NT2/D1 (cell line): Measurements from ENCODE around the gene PHACTR1.
"Not testable (repeated sequence)": the region's sequence is repeated elsewhere in the genome, so short reads cannot be mapped to it uniquely, and the experiment has no call there.

Experiments used
- DNase-seq: peaks from one replicate; pipeline ENCODE4 v3.0.0-alpha.2; 2011; ENCODE audit warnings: low read depth, low spot score
- H3K27me3 ChIP-seq: 2 replicates; pipeline ENCODE4 v1.6.0; 2011; ENCODE audit warnings: mild to moderate bottlenecking; ENCODE audit not compliant: insufficient read length, insufficient read depth
- H3K36me3 ChIP-seq: 2 replicates; pipeline ENCODE4 v1.6.1; 2011; ENCODE audit warnings: mild to moderate bottlenecking, low read length, mixed read lengths; ENCODE audit not compliant: insufficient read depth, insufficient read length
- H3K4me1 ChIP-seq: 2 replicates; pipeline ENCODE4 v1.5.1; 2011; ENCODE audit not compliant: insufficient read depth, insufficient read length
- H3K4me3 ChIP-seq: 2 replicates; pipeline ENCODE4 v1.5.1; 2011; ENCODE audit warnings: low read depth; ENCODE audit not compliant: insufficient read length
- H3K9ac ChIP-seq: 2 replicates; pipeline ENCODE4 v1.6.0; 2011; ENCODE audit warnings: low read depth; ENCODE audit not compliant: insufficient read length
- H3K9me3 ChIP-seq: 2 replicates; pipeline ENCODE4 v1.5.1; 2011; ENCODE audit warnings: mild to moderate bottlenecking, low read length; ENCODE audit not compliant: insufficient read depth
- SUZ12 ChIP-seq: IDR thresholded peaks from 2 replicates; pipeline ENCODE4 v1.6.1; 2011; ENCODE audit not compliant: insufficient read length, insufficient read depth; ENCODE audit errors: extremely low read depth
- YY1 ChIP-seq: IDR thresholded peaks from 2 replicates; pipeline ENCODE4 v1.6.1; 2011; ENCODE audit not compliant: insufficient read length, insufficient read depth
- ZNF274 ChIP-seq: IDR thresholded peaks from 2 replicates; pipeline ENCODE4 v1.6.1; 2011; ENCODE audit warnings: mild to moderate bottlenecking, low read depth, low read length

The PHACTR1 gene

DNA sequence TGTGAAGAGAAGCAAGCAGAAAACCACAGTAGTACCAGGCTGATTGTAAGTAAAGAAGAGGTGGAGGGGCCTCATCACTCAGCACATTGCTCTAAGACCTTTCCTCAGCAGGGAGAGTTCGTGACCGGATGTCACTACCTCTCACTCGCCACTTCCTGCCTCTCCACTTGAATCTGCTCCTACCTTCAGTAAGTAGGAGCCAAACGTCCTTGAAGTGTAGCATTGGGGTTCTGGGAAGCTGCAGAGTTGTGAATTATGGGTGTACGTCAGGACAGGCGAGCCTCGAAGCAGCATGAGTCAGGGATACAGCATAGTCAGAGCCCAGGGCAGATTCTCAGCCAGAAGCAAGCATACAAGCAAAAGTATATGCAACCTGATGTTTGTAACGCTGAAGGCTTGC, 224.9 kb downstream of the PHACTR1 start:
- Histone ChIP-seq H3K9ac (no peak overlapping the region), H3K36me3 (no peaks in the 10 kb centered on the region), H3K4me3 (no peak overlapping the region), H3K4me1 (no peaks in the 10 kb centered on the region), H3K27me3 (no peaks in the 10 kb centered on the region), H3K9me3 (no peaks in the 10 kb centered on the region)
- TF ChIP-seq YY1, result no peak
- no peak for TF ChIP-seq SUZ12
- no peak for TF ChIP-seq ZNF274
- no peak for DNase-seq

DNA sequence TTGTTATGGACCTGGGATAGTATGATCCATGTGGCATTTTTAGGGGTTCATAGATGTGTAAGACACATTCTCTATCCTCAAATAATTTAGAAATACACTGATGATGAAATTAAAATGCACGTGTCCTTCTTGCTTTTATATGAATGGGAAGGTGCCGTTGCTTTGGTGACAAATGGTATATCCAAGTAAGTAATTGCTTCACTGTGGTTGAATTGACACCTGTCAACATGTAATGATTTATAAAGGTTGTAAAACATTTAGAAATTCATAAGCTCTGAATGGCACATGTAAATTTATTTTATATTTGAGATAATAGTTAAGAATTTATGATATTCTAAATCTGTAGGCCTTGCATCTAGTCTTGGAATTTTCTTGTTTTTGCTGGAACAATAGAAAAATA, 227.0 kb downstream of the PHACTR1 start:
- Histone ChIP-seq H3K9ac (no peak overlapping the region), H3K4me3 (no peak overlapping the region), H3K9me3 (no peaks in the 10 kb centered on the region), H3K27me3 (no peaks in the 10 kb centered on the region), H3K36me3 (no peaks in the 10 kb centered on the region), H3K4me1 (no peaks in the 10 kb centered on the region)
- no peak for DNase-seq
- TF ChIP-seq YY1 (no peak), ZNF274 (no peak), SUZ12 (no peak)

DNA sequence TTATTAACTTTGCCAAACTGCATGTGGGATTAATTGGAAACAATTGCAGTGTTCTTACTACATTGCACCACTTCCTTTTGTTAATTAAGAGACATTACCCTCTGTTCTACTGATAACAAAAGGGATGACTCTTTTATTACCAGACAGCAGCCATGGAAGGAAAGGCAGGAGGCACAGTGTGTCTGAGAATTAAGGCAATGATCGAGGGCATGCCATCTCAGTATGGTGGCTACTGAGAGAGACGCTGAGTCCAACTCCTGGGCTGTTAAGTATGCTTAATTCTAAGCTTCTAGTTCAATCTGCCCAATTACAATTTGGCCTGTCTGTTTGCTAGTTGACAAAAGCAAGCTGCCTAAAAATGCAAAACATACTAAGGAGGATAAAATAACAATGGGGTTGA, 227.4 kb downstream of the PHACTR1 start:
- Histone ChIP-seq H3K27me3 (no peaks in the 10 kb centered on the region), H3K4me1 (no peaks in the 10 kb centered on the region), H3K9ac (no peak overlapping the region), H3K4me3 (no peak overlapping the region), H3K36me3 (no peaks in the 10 kb centered on the region), H3K9me3 (no peaks in the 10 kb centered on the region)
- TF ChIP-seq YY1, result no peak
- no peak for TF ChIP-seq SUZ12
- no peak for TF ChIP-seq ZNF274
- no peak for DNase-seq

GRCh38 chr6:12944528-12944927, 228.0 kb downstream of the PHACTR1 start:
- not testable (repeated sequence) for H3K36me3 ChIP-seq, H3K4me1 ChIP-seq, H3K9me3 ChIP-seq, H3K9ac ChIP-seq, H3K27me3 ChIP-seq, H3K4me3 ChIP-seq, DNase-seq

- DNase-seq, result no peak
- H3K4me1 ChIP-seq, result no peaks in the 10 kb centered on the region
- no peaks in the 10 kb centered on the region for H3K9me3 ChIP-seq
- no peak overlapping the region for H3K4me3 ChIP-seq
- H3K9ac ChIP-seq, result no peak overlapping the region
- H3K27me3 ChIP-seq, result no peaks in the 10 kb centered on the region
- TF ChIP-seq SUZ12 (no peak), ZNF274 (no peak), YY1 (no peak)
- no peaks in the 10 kb centered on the region for H3K36me3 ChIP-seq
Measured at GRCh38 chr6:12947151-12947871, 230.7 kb downstream of the PHACTR1 start.

DNA sequence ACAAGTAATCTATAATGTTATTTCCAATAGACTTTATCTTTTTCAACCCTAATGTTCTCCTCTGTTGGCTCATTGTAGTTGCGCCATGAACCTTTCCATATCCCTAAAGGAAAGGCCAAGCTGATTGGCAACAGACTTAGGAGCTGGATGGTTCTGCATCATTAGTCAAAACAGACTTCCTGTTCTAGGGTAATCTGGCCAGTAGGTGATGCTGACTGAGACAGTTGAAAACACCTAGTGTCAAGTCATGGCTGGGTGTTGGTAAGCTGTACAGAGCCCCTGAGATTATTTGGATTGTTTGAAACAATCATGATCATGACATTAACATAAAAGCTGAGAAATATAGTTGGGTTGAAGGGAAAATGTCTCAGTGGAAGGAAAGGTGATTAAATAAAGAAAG, 231.4 kb downstream of the PHACTR1 start:
- no peak for DNase-seq

DNA sequence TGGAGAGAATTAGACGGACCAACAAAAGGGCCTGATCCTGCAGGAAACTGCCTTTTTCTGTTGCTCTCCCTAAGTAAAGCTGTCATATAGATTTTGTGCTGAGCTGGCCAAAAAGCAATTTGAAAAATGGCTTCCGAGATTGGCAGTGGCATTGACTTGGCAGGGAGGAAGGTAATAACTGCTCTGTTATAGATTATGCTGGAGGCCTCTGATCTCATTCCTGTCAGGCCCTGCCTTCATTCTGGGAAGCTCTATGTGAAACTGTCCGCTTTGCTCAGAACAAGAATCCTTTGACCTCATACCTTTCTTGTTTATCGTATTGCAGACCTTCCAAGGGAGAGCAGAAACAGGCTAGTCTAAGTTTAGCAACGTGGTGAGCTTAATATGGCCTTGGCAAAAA, 234.4 kb downstream of the PHACTR1 start:
- Histone ChIP-seq H3K9ac (no peak overlapping the region), H3K36me3 (no peaks in the 10 kb centered on the region), H3K4me3 (no peak overlapping the region), H3K9me3 (no peaks in the 10 kb centered on the region), H3K4me1 (no peaks in the 10 kb centered on the region), H3K27me3 (no peaks in the 10 kb centered on the region)
- no peak for DNase-seq
- TF ChIP-seq YY1 (no peak), ZNF274 (no peak), SUZ12 (no peak)

More for the DNA sequence above, 231.4 kb downstream of the PHACTR1 start:
- Histone ChIP-seq H3K36me3 (no peaks in the 10 kb centered on the region), H3K4me1 (no peaks in the 10 kb centered on the region), H3K4me3 (no peak overlapping the region), H3K9me3 (no peaks in the 10 kb centered on the region), H3K27me3 (no peaks in the 10 kb centered on the region), H3K9ac (no peak overlapping the region)
- TF ChIP-seq SUZ12 (no peak), ZNF274 (no peak), YY1 (no peak)
